ENCODE measurements around the gene ANKRD55. TPM values are rescaled to one million over a fixed set of nuclear protein-coding genes. Genes with fewer than 3 reads are reported as not detected.
"Not testable (repeated sequence)": the region's sequence is repeated elsewhere in the genome, so short reads cannot be mapped to it uniquely, and the experiment has no call there.

The ANKRD55 gene
- total RNA-seq, 2 donors from 2014 or later = 0.27 to 0.29 TPM

DNA sequence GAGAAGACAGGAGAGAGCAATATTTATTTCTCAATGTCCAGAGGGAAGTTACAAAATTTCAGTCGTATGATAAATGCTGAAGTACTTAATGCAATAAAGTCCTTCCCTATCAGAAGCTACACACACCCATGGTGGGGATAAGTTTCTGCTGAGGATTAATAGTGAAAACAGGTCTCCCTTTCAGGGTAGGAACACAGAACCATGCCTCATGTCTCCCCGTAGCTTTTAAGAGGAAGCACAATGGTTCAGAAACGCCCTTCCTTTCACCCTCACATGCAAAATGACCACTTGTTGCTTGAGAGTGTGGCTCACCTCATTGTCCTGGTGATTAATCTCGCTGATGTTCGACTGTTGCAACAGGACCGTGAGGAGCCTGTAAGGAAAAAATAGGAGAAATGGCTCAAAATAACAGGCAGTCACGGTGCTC, 73.6 kb downstream of the ANKRD55 start:
- no peak overlapping the region for H3K4me3 Mint-ChIP-seq
- Histone ChIP-seq H3K27me3 (ENCODE audit: control insufficient read depth, insufficient read depth, low read length, poor library complexity, severe bottlenecking) (no peaks in the 10 kb centered on the region), H3K4me3 (ENCODE audit: low read length) (no peak overlapping the region), H3K4me1 (ENCODE audit: control insufficient read depth, insufficient read depth, low read length) (peaks cover 17% of the 10 kb centered on the region), H3K9ac (ENCODE audit: extremely low read depth, low read length, poor library complexity, severe bottlenecking) (no peak overlapping the region), H3K9me3 (ENCODE audit: control insufficient read depth, low read length) (no peaks in the 10 kb centered on the region), H3K27ac (ENCODE audit: low read depth, low read length) (no peak overlapping the region), H3K36me3 (ENCODE audit: control insufficient read depth, insufficient read depth, low read length) (no peaks in the 10 kb centered on the region)
- 89 to 92% methylated on average over 5 to 7 of the region's 7 CpGs for WGBS, 2 experiments (ENCODE audit: insufficient coverage in 1 of 2, insufficient read length in 1 of 2)
- no peaks in the 10 kb centered on the region for H3K27me3 Mint-ChIP-seq (ENCODE audit: insufficient read depth)
- TF ChIP-seq, protein P1, sequence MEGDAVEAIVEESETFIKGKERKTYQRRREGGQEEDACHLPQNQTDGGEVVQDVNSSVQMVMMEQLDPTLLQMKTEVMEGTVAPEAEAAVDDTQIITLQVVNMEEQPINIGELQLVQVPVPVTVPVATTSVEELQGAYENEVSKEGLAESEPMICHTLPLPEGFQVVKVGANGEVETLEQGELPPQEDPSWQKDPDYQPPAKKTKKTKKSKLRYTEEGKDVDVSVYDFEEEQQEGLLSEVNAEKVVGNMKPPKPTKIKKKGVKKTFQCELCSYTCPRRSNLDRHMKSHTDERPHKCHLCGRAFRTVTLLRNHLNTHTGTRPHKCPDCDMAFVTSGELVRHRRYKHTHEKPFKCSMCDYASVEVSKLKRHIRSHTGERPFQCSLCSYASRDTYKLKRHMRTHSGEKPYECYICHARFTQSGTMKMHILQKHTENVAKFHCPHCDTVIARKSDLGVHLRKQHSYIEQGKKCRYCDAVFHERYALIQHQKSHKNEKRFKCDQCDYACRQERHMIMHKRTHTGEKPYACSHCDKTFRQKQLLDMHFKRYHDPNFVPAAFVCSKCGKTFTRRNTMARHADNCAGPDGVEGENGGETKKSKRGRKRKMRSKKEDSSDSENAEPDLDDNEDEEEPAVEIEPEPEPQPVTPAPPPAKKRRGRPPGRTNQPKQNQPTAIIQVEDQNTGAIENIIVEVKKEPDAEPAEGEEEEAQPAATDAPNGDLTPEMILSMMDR (conservative IDR thresholded peaks at IDR 0.05) = no peak
- H3K4me1 Mint-ChIP-seq = peaks cover 58% of the 10 kb centered on the region
- no peak for DNase-seq
- no peak overlapping the region for H3K27ac Mint-ChIP-seq
- no peaks in the 10 kb centered on the region for H3K9me3 Mint-ChIP-seq
- no peaks in the 10 kb centered on the region for H3K36me3 Mint-ChIP-seq (ENCODE audit: low read depth)

DNA sequence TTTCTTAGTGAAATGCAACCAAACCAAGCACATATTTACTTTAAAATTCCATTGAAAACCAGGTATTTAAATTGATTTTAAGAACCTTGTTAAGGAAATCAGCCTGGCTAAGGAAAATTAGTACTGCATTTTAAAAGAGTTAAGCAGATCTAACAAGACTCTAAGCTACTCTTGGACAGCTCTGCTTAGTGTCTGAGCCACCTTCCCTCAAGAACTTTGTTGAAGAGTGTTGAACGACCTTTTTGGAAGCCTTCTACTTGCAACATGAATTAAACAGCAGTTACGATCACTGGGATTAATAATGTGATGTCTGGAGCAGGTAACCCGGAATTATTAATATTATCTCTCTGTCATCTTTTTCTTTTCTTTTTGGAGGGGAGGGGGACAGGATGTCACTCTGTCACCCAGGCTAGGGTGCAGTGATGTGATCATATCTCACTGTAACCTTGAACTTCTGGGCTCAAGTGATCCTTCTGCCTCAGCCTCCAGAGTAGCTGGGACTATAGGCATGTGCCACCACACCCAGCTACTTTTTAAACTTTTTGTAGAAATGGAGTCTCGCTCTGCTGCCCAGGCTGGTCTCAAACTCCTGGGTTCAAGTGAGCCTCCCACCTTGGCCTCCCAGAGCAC, 74.7 kb downstream of the ANKRD55 start:
- WGBS, 2 experiments (ENCODE audit: insufficient coverage in 1 of 2, insufficient read length in 1 of 2) = 95 to 100% methylated on average over 1 to 4 of the region's 4 CpGs
- H3K36me3 Mint-ChIP-seq (ENCODE audit: low read depth) = no peaks in the 10 kb centered on the region
- Histone ChIP-seq H3K4me1 (ENCODE audit: control insufficient read depth, insufficient read depth, low read length) (peaks cover 17% of the 10 kb centered on the region), H3K4me3 (ENCODE audit: low read length) (no peak overlapping the region), H3K36me3 (ENCODE audit: control insufficient read depth, insufficient read depth, low read length) (no peaks in the 10 kb centered on the region), H3K27me3 (ENCODE audit: control insufficient read depth, insufficient read depth, low read length, poor library complexity, severe bottlenecking) (no peaks in the 10 kb centered on the region), H3K27ac (ENCODE audit: low read depth, low read length) (no peak overlapping the region), H3K9me3 (ENCODE audit: control insufficient read depth, low read length) (no peaks in the 10 kb centered on the region), H3K9ac (ENCODE audit: extremely low read depth, low read length, poor library complexity, severe bottlenecking) (no peak overlapping the region)
- TF ChIP-seq, protein P1 (conservative IDR thresholded peaks at IDR 0.05) = no peak
- H3K4me1 Mint-ChIP-seq = peaks cover 58% of the 10 kb centered on the region
- no peaks in the 10 kb centered on the region for H3K27me3 Mint-ChIP-seq (ENCODE audit: insufficient read depth)
- H3K4me3 Mint-ChIP-seq = no peak overlapping the region
- H3K27ac Mint-ChIP-seq = peak overlapping the region; percentile 12
- no peak for DNase-seq
- H3K9me3 Mint-ChIP-seq = no peaks in the 10 kb centered on the region

DNA sequence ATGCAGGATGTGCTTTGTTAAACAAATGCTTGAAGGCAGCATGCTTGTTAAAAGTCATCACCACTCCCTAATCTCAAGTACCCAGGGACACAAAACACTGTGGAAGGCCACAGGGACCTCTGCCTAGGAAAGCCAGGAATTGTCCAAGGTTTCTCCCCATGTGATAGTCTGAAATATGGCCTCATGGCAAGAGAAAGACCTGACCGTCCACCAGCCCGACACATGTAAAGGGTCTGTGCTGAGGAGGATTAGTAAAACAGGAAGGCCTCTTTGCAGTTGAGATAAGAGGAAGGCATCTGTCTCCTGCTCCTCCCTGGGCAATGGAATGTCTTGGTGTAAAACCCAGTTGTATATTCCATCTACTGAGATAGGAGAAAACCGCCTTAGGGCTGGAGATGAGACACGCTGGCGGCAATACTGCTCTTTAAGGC, 75.9 kb downstream of the ANKRD55 start:
- H3K4me3 ChIP-seq (ENCODE audit: low read length); H3K9me3 Mint-ChIP-seq; H3K36me3 Mint-ChIP-seq (ENCODE audit: low read depth); H3K36me3 ChIP-seq (ENCODE audit: control insufficient read depth, insufficient read depth, low read length); H3K27me3 ChIP-seq (ENCODE audit: control insufficient read depth, insufficient read depth, low read length, poor library complexity, severe bottlenecking); H3K9ac ChIP-seq (ENCODE audit: extremely low read depth, low read length, poor library complexity, severe bottlenecking); H3K27ac ChIP-seq (ENCODE audit: low read depth, low read length); H3K9me3 ChIP-seq (ENCODE audit: control insufficient read depth, low read length); H3K27me3 Mint-ChIP-seq (ENCODE audit: insufficient read depth); DNase-seq: not testable (repeated sequence)
- peaks cover 17% of the 10 kb centered on the region for H3K4me1 ChIP-seq (ENCODE audit: control insufficient read depth, insufficient read depth, low read length)
- H3K27ac Mint-ChIP-seq = peak overlapping the region; percentile 98
- H3K4me3 Mint-ChIP-seq = peak overlapping the region; percentile 36
- 33 to 76% methylated on average over 3 to 5 of the region's 5 CpGs for WGBS, 2 experiments (ENCODE audit: insufficient coverage in 1 of 2, insufficient read length in 1 of 2)
- H3K4me1 Mint-ChIP-seq = peaks cover 57% of the 10 kb centered on the region

DNA sequence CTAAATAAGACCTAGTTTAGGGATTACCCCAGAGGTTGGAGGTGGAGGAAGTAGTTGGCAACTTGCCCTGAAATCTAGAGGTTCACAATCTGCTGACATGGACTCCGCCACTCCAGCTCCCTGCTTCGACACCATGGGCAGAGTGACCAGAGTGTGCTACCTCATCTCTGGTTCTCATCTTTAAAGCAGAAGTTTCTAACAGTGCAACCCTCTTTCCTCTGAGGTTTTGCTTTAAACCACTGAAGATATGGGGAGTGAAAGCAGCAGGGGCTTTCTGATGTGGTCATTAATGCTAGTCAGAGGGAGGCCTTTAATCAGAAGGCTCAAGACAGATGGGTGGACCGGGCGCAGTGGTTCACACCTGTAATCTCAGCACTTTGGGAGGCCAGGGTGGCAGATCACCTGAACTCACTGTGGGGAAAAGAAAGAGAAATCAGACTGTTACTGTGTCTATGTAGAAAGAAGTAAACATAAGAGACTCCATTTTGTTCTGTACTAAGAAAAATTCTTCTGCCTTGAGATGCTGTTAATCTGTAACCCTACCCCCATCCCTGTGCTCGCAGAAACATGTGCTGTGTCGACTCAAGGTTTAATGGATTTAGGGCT, 76.4 kb downstream of the ANKRD55 start:
- peak; percentile 76 for DNase-seq
- H3K4me3 Mint-ChIP-seq = peak overlapping the region; percentile 36
- not testable (repeated sequence) for H3K27ac ChIP-seq (ENCODE audit: low read depth, low read length); H3K27me3 Mint-ChIP-seq (ENCODE audit: insufficient read depth); H3K4me3 ChIP-seq (ENCODE audit: low read length); H3K36me3 ChIP-seq (ENCODE audit: control insufficient read depth, insufficient read depth, low read length); H3K27me3 ChIP-seq (ENCODE audit: control insufficient read depth, insufficient read depth, low read length, poor library complexity, severe bottlenecking); H3K9ac ChIP-seq (ENCODE audit: extremely low read depth, low read length, poor library complexity, severe bottlenecking); H3K9me3 ChIP-seq (ENCODE audit: control insufficient read depth, low read length); H3K36me3 Mint-ChIP-seq (ENCODE audit: low read depth); H3K9me3 Mint-ChIP-seq
- peaks cover 51% of the 10 kb centered on the region for H3K4me1 Mint-ChIP-seq
- peaks cover 17% of the 10 kb centered on the region for H3K4me1 ChIP-seq (ENCODE audit: control insufficient read depth, insufficient read depth, low read length)
- peak overlapping the region; percentile 98 for H3K27ac Mint-ChIP-seq
- 47 to 88% methylated on average over 4 to 6 of the region's 6 CpGs for WGBS, 2 experiments (ENCODE audit: insufficient coverage in 1 of 2, insufficient read length in 1 of 2)

Data from endodermal cell (in vitro differentiated cells).